HG03066 (cell line): ENCODE measurements around the gene SLC9A3.

Experiments used
- ATAC-seq: cut with Tn5 transposase; IDR thresholded peaks from one replicate; pipeline ENCODE4 v1.9.1; 2021; ENCODE audit warnings: low read depth; ENCODE audit not compliant: unreplicated experiment

Gene SLC9A3

GRCh38 chr5:434443-435146 is 89.7 kb downstream of the SLC9A3 start:
- no peak for ATAC-seq

- no peak for ATAC-seq
Measured at GRCh38 chr5:433836-434235, 90.4 kb downstream of the SLC9A3 start.

- ATAC-seq: no peak
Measured at GRCh38 chr5:432928-433791, 91.1 kb downstream of the SLC9A3 start.

GRCh38 chr5:432201-432927 is 91.9 kb downstream of the SLC9A3 start:
- no peak for ATAC-seq

GRCh38 chr5:431711-432050 is 92.6 kb downstream of the SLC9A3 start:
- ATAC-seq: no peak

- peak; percentile 75 for ATAC-seq
Measured at GRCh38 chr5:431001-431710, 93.1 kb downstream of the SLC9A3 start.

GRCh38 chr5:430214-430925 is 93.9 kb downstream of the SLC9A3 start:
- no peak for ATAC-seq

GRCh38 chr5:429453-430188 is 94.6 kb downstream of the SLC9A3 start:
- ATAC-seq: no peak

- ATAC-seq: no peak
Measured at GRCh38 chr5:428754-429452, 95.3 kb downstream of the SLC9A3 start.

GRCh38 chr5:428219-428618 is 96.0 kb downstream of the SLC9A3 start:
- no peak for ATAC-seq

- ATAC-seq: no peak
Measured at GRCh38 chr5:427415-428087, 96.7 kb downstream of the SLC9A3 start.

- no peak for ATAC-seq
Measured at GRCh38 chr5:426392-426976, 97.8 kb downstream of the SLC9A3 start.

- ATAC-seq: no peak
Measured at GRCh38 chr5:425714-426113, 98.5 kb downstream of the SLC9A3 start.

- peak; percentile 90 for ATAC-seq
Measured at GRCh38 chr5:424301-425110, 99.7 kb downstream of the SLC9A3 start.

GRCh38 chr5:423626-424261 is 100.5 kb downstream of the SLC9A3 start:
- ATAC-seq: no peak

GRCh38 chr5:423233-423565 is 101.0 kb downstream of the SLC9A3 start:
- no peak for ATAC-seq
